OCI-LY7 (cell line): ENCODE data around the gene DNAH14.

Source experiments
- EZH2phosphoT487 ChIP-seq: fragments of 200-600 bp; sonication (generic); IDR thresholded peaks from 2 replicates; pipeline ENCODE4 v1.6.1; 2018; ENCODE audit warnings: low read depth, borderline replicate concordance, mild to moderate bottlenecking, mixed run types, antibody characterized with exemption, low read length, moderate library complexity, mixed read lengths
- TF ChIP-seq, protein P1 (sequence below): fragments of 200-600 bp; sonication (generic); conservative IDR thresholded peaks from 2 replicates; pipeline ENCODE4 v1.5.1; 2014; ENCODE audit warnings: mild to moderate bottlenecking, antibody characterized with exemption, low read length, moderate library complexity, mixed read lengths

DNA sequence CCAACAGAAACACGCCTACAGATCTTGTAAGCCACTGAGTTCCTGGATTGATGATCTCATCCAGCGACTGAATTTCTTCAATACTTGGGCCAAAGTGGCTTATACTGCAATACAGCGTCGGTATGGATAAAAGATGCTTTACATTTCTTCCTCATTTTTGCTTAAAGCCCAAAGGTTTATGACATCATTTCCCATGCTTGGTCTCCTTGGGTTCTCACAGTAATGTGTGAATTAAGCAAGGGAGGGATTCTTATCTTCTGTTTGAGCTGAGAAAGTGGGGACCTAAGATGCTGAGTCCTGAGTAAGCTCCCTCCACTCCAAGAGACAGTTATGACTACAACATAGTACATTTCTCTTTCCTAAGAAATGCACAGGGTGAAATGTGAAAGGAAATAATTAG is 458.9 kb downstream of the DNAH14 start:
- TF ChIP-seq, protein P1, sequence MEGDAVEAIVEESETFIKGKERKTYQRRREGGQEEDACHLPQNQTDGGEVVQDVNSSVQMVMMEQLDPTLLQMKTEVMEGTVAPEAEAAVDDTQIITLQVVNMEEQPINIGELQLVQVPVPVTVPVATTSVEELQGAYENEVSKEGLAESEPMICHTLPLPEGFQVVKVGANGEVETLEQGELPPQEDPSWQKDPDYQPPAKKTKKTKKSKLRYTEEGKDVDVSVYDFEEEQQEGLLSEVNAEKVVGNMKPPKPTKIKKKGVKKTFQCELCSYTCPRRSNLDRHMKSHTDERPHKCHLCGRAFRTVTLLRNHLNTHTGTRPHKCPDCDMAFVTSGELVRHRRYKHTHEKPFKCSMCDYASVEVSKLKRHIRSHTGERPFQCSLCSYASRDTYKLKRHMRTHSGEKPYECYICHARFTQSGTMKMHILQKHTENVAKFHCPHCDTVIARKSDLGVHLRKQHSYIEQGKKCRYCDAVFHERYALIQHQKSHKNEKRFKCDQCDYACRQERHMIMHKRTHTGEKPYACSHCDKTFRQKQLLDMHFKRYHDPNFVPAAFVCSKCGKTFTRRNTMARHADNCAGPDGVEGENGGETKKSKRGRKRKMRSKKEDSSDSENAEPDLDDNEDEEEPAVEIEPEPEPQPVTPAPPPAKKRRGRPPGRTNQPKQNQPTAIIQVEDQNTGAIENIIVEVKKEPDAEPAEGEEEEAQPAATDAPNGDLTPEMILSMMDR, result no peak
- no peak for TF ChIP-seq EZH2phosphoT487
